Hepatocyte (in vitro differentiated cells): ENCODE results near the gene CELSR1. TPM values are rescaled to one million over a fixed set of nuclear protein-coding genes. Genes with fewer than 3 reads are reported as not detected.

Experiments used
- DNase-seq: peaks from one replicate; pipeline ENCODE4 v3.0.0-alpha.2; 2016; ENCODE audit warnings: low spot score
- H2AFZ ChIP-seq: fragments of 200-600 bp; sonication (generic); 2 replicates; pipeline ENCODE4 v1.6.0; 2016; ENCODE audit warnings: antibody characterized with exemption, mild to moderate bottlenecking
- H3K27ac ChIP-seq: fragments of 200-600 bp; sonication (generic); 2 replicates; pipeline ENCODE4 v1.5.1; 2016; ENCODE audit warnings: mild to moderate bottlenecking
- H3K27me3 ChIP-seq: fragments of 200-600 bp; sonication (generic); 2 replicates; pipeline ENCODE4 v1.6.1; 2016
- H3K36me3 ChIP-seq: fragments of 200-600 bp; sonication (generic); replicated peaks from 2 replicates; pipeline ENCODE4 v1.5.1; 2016; ENCODE audit warnings: low read depth; ENCODE audit not compliant: insufficient read depth
- H3K4me1 ChIP-seq: fragments of 200-600 bp; sonication (generic); 2 replicates; pipeline ENCODE4 v1.5.1; 2016; ENCODE audit warnings: mild to moderate bottlenecking, moderate library complexity; ENCODE audit not compliant: insufficient read depth
- H3K4me2 ChIP-seq: fragments of 200-600 bp; sonication (generic); 2 replicates; pipeline ENCODE4 v1.6.0; 2016
- H3K4me3 ChIP-seq: fragments of 200-600 bp; sonication (generic); 2 replicates; pipeline ENCODE4 v1.5.1; 2016; ENCODE audit warnings: mild to moderate bottlenecking
- H3K79me2 ChIP-seq: fragments of 200-600 bp; sonication (generic); 2 replicates; pipeline ENCODE4 v1.6.0; 2017; ENCODE audit warnings: mild to moderate bottlenecking
- H3K9me2 ChIP-seq: fragments of 200-600 bp; sonication (generic); replicated peaks from 2 replicates; pipeline ENCODE4 v1.6.0; 2017; ENCODE audit warnings: mild to moderate bottlenecking; ENCODE audit not compliant: insufficient read depth
- H3K9me3 ChIP-seq: fragments of 200-600 bp; sonication (generic); 2 replicates; pipeline ENCODE4 v1.5.1; 2016; ENCODE audit warnings: low read depth, mild to moderate bottlenecking
- H4K20me1 ChIP-seq: fragments of 200-600 bp; sonication (generic); 2 replicates; pipeline ENCODE4 v1.6.0; 2016; ENCODE audit warnings: mild to moderate bottlenecking; ENCODE audit not compliant: insufficient read depth, poor library complexity, severe bottlenecking
- CTCF ChIP-seq: fragments of 200-600 bp; sonication (generic); IDR thresholded peaks from 2 replicates; pipeline ENCODE4 v1.5.1; 2016; ENCODE audit warnings: antibody characterized with exemption, mild to moderate bottlenecking; ENCODE audit not compliant: poor library complexity
- EZH2 ChIP-seq: fragments of 200-600 bp; sonication (generic); IDR thresholded peaks from 2 replicates; pipeline ENCODE4 v1.6.1; 2016; ENCODE audit warnings: antibody characterized with exemption, mild to moderate bottlenecking, borderline replicate concordance
- EZH2phosphoT487 ChIP-seq: fragments of 200-600 bp; sonication (generic); IDR thresholded peaks from one replicate; pipeline ENCODE4 v1.6.1; 2018; ENCODE audit warnings: antibody characterized with exemption, mild to moderate bottlenecking, low read depth, moderate library complexity; ENCODE audit not compliant: unreplicated experiment, severe bottlenecking
- WGBS: methylation state at CpG from one replicate; pipeline ENCODE4 v1.1.6; 2016; ENCODE audit warnings: low lambda C conversion rate; ENCODE audit errors: missing lambda C conversion rate; 5-methylcytosine and 5-hydroxymethylcytosine counted together
- polyA plus RNA-seq: library from polyadenylated mRNA; unstranded; fragments of >200 nt; fragmentation: Nextera tagmentation; extraction: Ambion mirVana; gene quantifications from 2 replicates; pipeline ENCODE4 v1.2.1, GENCODE V29; 2016
- total RNA-seq: library from RNA; depleted of rRNA; stranded (reverse); fragments of >200 nt; gene quantifications from 2 replicates; pipeline ENCODE4 v1.2.3, GENCODE V29; 2014

Gene CELSR1
- total and polyA plus RNA-seq, 2 experiments from 2014 or later: 3.0 to 8.7 TPM

DNA sequence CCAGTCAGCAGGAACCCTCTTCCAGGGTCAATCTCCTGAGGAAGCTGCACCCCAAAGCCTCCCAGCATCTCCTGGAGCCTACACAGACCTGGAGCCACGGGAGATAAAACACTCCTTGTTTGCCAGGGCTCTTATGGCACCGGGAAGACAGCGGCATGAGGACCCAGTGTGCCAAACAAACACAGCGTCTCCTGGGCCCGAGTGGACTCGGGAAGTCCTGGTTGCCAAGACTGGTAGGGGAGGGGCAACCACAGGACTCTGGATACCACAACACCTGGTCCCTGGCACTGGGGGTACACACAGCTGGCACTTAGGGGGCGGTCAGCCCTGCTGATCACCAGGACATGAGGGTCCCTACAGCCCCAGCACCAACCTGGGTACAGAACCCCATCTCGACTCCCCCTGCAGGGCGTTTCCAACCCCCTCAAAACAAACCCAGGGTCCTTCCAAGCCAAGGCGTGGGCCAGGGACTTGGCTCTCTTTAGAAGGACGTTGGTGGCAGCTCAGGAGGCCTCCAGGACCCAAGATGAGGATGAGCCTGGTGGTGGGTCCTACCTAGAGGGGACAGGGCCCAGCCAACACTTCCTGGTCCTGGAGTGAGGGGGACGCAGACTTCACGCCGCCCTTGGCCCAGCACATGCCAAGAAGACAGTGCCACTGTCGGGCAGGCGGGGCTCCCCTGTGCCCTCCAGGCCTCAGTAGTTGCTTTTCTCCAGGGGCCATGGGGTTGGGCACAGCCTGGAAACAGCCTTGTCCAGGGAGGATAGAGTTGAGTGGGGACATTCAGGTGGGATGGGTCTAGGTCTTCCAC is 85.0 kb downstream of the CELSR1 start:
- H3K79me2 ChIP-seq: no peaks in the 10 kb centered on the region
- no peak overlapping the region for H3K4me2 ChIP-seq
- no peak overlapping the region for H3K4me3 ChIP-seq
- H3K27me3 ChIP-seq: no peaks in the 10 kb centered on the region
- H3K4me1 ChIP-seq: peaks cover 21% of the 10 kb centered on the region
- no peak for TF ChIP-seq CTCF
- no peak for TF ChIP-seq EZH2phosphoT487
- no peak for TF ChIP-seq EZH2
- DNase-seq: no peak
- H3K27ac ChIP-seq: no peak overlapping the region
- no peaks in the 10 kb centered on the region for H3K36me3 ChIP-seq
- H4K20me1 ChIP-seq: no peaks in the 10 kb centered on the region
- H3K9me3 ChIP-seq: no peaks in the 10 kb centered on the region
- H3K9me2 ChIP-seq: no peaks in the 10 kb centered on the region
- no peak overlapping the region for H2AFZ ChIP-seq
- 95% methylated on average over 16 of the region's 16 CpGs for WGBS

GRCh38 chr22:46451741-46452140 is 85.7 kb downstream of the CELSR1 start:
- H3K9me2 ChIP-seq: no peaks in the 10 kb centered on the region
- H2AFZ ChIP-seq: no peak overlapping the region
- TF ChIP-seq EZH2phosphoT487: no peak
- no peak for TF ChIP-seq EZH2
- no peak for TF ChIP-seq CTCF
- WGBS: 92% methylated on average over 12 of the region's 12 CpGs
- H3K9me3 ChIP-seq: no peaks in the 10 kb centered on the region
- peak overlapping the region; percentile 15 for H3K27ac ChIP-seq
- no peaks in the 10 kb centered on the region for H3K27me3 ChIP-seq
- H3K4me3 ChIP-seq: no peak overlapping the region
- H4K20me1 ChIP-seq: no peaks in the 10 kb centered on the region
- no peak overlapping the region for H3K4me2 ChIP-seq
- DNase-seq: no peak
- H3K79me2 ChIP-seq: no peaks in the 10 kb centered on the region
- H3K4me1 ChIP-seq: peaks cover 21% of the 10 kb centered on the region
- H3K36me3 ChIP-seq: no peaks in the 10 kb centered on the region

GRCh38 chr22:46450931-46451561 is 86.4 kb downstream of the CELSR1 start:
- no peaks in the 10 kb centered on the region for H3K9me3 ChIP-seq
- peaks cover 21% of the 10 kb centered on the region for H3K4me1 ChIP-seq
- H3K4me3 ChIP-seq: no peak overlapping the region
- H3K27me3 ChIP-seq: no peaks in the 10 kb centered on the region
- no peak overlapping the region for H3K4me2 ChIP-seq
- H3K27ac ChIP-seq: peak overlapping the region; percentile 15
- H3K9me2 ChIP-seq: no peaks in the 10 kb centered on the region
- H3K36me3 ChIP-seq: no peaks in the 10 kb centered on the region
- no peaks in the 10 kb centered on the region for H4K20me1 ChIP-seq
- 61% methylated on average over 15 of the region's 15 CpGs for WGBS
- TF ChIP-seq CTCF (no peak), EZH2 (no peak), EZH2phosphoT487 (no peak)
- H3K79me2 ChIP-seq: no peaks in the 10 kb centered on the region
- H2AFZ ChIP-seq: no peak overlapping the region
- DNase-seq: peak; percentile 64
